ENCODE measurements around the gene NDFIP2.

NDFIP2 gene

DNA sequence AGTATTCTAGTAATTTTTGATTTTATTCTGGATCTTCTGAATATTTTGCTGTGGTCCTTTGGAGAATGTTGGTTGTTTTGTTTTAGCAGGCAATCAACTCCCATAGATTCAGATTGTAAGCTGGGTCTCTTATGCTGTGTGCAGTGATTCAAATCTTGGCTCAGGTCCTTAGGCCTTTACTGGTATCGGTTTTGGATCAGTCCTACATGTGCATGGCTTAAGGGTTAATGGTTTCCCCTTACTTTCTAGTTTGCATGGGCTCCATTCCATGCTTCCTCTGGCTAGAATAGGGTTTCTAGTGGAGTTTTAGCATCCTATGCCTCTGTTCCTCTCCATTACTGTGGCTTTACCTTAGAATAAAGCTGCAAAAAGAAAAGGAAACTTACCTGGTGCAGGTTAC, 16.1 kb downstream of the NDFIP2 start:
- H3K9me3 ChIP-seq (ENCODE audit: control insufficient read depth, low read length), result no peaks in the 10 kb centered on the region
- no peaks in the 10 kb centered on the region for H3K36me3 ChIP-seq (ENCODE audit: control insufficient read depth, insufficient read depth, low read length, severe bottlenecking)
- no peak overlapping the region for H3K9ac ChIP-seq (ENCODE audit: low read length)
- no peak overlapping the region for H3K4me3 ChIP-seq (ENCODE audit: low read length)
- peaks cover 15% of the 10 kb centered on the region for H3K4me1 ChIP-seq (ENCODE audit: control insufficient read depth, insufficient read depth, low read length)
- no peak for DNase-seq (ENCODE audit: low read depth)
- H3K27me3 ChIP-seq (replicated peaks; ENCODE audit: control insufficient read depth, insufficient read depth, low read length), result no peaks in the 10 kb centered on the region

DNA sequence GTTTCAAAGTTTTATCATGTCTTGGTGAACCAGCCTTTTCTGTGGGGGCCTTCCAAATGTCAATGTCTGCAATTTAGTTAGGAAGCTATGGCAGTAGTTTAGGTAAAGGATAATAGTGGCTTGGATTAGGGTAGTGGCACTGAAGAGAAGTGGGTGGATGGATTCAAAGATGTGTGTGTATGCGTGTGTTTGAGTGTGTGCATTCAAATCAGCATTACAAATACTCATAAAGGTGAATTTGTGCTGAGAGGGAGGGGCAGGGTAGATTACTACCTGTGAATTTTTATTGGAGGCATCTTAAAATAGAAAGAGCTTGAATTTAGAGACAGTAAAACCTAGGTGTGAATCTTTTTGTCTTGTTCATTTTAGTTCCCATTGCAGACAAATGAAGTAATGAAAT, 16.9 kb downstream of the NDFIP2 start:
- Histone ChIP-seq H3K4me3 (ENCODE audit: low read length) (no peak overlapping the region), H3K27me3 (replicated peaks; ENCODE audit: control insufficient read depth, insufficient read depth, low read length) (no peaks in the 10 kb centered on the region), H3K9ac (ENCODE audit: low read length) (no peak overlapping the region), H3K36me3 (ENCODE audit: control insufficient read depth, insufficient read depth, low read length, severe bottlenecking) (no peaks in the 10 kb centered on the region), H3K4me1 (ENCODE audit: control insufficient read depth, insufficient read depth, low read length) (peaks cover 8% of the 10 kb centered on the region), H3K9me3 (ENCODE audit: control insufficient read depth, low read length) (no peaks in the 10 kb centered on the region)
- no peak for DNase-seq (ENCODE audit: low read depth)

DNA sequence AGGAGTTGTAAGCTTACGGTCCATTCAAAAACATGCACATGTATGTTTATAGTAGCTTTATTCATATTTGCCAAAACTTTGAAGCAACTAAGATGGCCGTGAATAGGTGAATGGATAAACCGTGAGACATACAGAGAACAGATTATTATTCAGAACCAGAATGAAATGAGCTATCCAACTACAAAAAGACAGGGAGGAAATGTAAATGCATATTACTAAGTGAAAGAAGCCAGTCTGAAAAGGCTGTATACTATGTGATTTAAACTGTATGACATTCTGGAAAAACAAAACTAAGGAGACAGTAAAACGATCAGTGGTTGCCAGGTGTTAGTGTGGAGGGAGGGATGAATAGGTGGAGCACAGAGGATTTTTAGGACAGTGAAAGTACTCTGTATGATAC, 19.9 kb downstream of the NDFIP2 start:
- DNase-seq (ENCODE audit: low read depth), result no peak
- Histone ChIP-seq H3K4me3 (ENCODE audit: low read length) (no peak overlapping the region), H3K9ac (ENCODE audit: low read length) (no peak overlapping the region), H3K27me3 (replicated peaks; ENCODE audit: control insufficient read depth, insufficient read depth, low read length) (no peaks in the 10 kb centered on the region), H3K4me1 (ENCODE audit: control insufficient read depth, insufficient read depth, low read length) (no peaks in the 10 kb centered on the region), H3K9me3 (ENCODE audit: control insufficient read depth, low read length) (no peaks in the 10 kb centered on the region), H3K36me3 (ENCODE audit: control insufficient read depth, insufficient read depth, low read length, severe bottlenecking) (no peaks in the 10 kb centered on the region)

DNA sequence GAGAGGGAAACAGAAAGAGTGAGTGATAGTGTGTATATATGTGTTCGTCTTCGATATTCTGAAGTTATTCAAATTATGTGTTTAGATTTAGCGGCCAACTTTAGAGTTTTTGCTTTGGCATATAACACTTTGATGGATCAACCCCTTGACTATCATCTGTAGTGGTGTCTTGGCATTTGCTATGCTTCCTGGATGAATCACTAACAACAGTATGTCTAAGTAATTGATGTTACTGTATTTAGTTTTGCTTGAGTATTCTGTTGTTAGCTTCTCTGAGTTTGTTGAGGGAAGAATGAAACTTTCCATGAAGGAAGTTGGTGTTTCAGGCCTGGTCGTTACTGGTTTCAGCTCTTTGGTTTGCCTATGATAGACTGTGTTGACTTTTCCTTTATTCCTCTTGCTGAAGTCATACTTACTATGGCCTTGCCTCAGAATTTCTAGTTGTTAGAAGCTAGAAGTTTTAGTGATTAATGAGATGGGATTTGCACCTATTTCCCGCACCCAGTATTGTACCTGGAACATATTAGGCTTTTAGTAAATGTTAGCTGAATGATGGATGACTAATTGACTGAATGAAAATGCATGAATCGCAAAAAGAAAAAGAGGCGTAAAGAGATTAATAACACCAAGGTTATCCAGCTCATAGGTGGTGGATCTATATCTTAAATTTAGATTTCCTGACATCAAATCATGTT, 20.7 kb downstream of the NDFIP2 start:
- Histone ChIP-seq H3K36me3 (ENCODE audit: control insufficient read depth, insufficient read depth, low read length, severe bottlenecking) (no peaks in the 10 kb centered on the region), H3K9me3 (ENCODE audit: control insufficient read depth, low read length) (no peaks in the 10 kb centered on the region), H3K27me3 (replicated peaks; ENCODE audit: control insufficient read depth, insufficient read depth, low read length) (no peaks in the 10 kb centered on the region), H3K4me1 (ENCODE audit: control insufficient read depth, insufficient read depth, low read length) (no peaks in the 10 kb centered on the region), H3K4me3 (ENCODE audit: low read length) (no peak overlapping the region), H3K9ac (ENCODE audit: low read length) (no peak overlapping the region)
- no peak for DNase-seq (ENCODE audit: low read depth)

DNA sequence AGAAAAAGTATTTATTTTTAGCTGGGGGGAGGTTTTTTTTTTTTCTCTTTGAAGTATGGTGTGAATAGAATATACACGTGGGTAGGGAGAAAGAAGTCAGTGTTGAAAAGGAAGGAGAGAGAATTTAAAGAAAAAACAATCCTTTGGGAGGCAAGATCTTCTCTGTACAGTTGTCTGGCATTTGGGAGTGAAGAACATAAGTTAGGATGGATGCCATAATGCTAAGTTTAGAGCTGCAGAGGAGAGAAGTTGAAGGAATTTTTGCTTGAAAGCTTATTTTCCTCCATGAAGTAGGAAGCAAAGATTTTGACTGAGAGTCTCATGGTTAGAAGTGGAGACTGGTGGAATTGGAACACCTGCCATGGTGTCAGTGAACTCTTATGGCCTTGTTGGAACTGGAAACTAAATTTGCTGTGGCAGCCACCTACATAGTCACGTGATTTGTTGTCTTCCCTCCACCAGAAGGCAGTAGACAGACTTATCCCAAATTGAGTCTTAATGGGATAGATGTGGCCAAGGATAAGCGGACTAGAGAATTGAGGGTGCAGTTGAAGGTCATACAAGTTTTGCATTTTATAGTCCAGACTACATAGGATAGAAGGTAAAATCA, 22.0 kb downstream of the NDFIP2 start:
- Histone ChIP-seq H3K27me3 (replicated peaks; ENCODE audit: control insufficient read depth, insufficient read depth, low read length) (no peaks in the 10 kb centered on the region), H3K4me1 (ENCODE audit: control insufficient read depth, insufficient read depth, low read length) (no peaks in the 10 kb centered on the region), H3K4me3 (ENCODE audit: low read length) (no peak overlapping the region), H3K9ac (ENCODE audit: low read length) (no peak overlapping the region), H3K36me3 (ENCODE audit: control insufficient read depth, insufficient read depth, low read length, severe bottlenecking) (no peaks in the 10 kb centered on the region), H3K9me3 (ENCODE audit: control insufficient read depth, low read length) (no peaks in the 10 kb centered on the region)
- DNase-seq (ENCODE audit: low read depth), result no peak

DNA sequence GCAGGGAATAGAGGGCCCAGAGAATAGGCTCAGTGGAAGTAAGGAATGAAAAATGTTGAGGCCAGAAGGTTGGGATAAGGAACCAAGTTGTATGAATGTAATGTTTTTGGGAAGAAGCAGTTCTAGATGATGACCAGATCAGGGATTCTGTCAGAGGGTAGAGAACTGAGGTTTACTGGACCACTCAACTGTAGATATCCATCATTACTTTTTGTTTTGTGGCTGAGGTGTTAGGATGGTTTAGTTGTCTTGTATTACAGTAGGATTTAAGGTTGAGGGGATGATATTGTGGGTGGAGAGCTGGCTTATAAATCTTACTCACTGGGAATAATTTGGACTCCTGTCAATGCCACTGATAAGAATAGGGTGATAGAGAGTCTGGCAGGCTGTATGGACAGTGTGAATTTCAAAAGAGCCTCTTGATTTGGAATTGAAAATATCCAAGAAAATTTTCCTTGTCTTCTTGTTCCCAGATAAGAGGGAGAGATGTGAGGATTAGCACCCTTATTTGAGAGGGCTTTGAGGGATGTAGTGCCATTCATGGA, 22.6 kb downstream of the NDFIP2 start:
- H3K9me3 ChIP-seq (ENCODE audit: control insufficient read depth, low read length), result no peaks in the 10 kb centered on the region
- H3K36me3 ChIP-seq (ENCODE audit: control insufficient read depth, insufficient read depth, low read length, severe bottlenecking), result no peaks in the 10 kb centered on the region
- H3K27me3 ChIP-seq (replicated peaks; ENCODE audit: control insufficient read depth, insufficient read depth, low read length), result no peaks in the 10 kb centered on the region
- no peak overlapping the region for H3K9ac ChIP-seq (ENCODE audit: low read length)
- no peak overlapping the region for H3K4me3 ChIP-seq (ENCODE audit: low read length)
- peaks cover 5% of the 10 kb centered on the region for H3K4me1 ChIP-seq (ENCODE audit: control insufficient read depth, insufficient read depth, low read length)
- DNase-seq (ENCODE audit: low read depth), result no peak

DNA sequence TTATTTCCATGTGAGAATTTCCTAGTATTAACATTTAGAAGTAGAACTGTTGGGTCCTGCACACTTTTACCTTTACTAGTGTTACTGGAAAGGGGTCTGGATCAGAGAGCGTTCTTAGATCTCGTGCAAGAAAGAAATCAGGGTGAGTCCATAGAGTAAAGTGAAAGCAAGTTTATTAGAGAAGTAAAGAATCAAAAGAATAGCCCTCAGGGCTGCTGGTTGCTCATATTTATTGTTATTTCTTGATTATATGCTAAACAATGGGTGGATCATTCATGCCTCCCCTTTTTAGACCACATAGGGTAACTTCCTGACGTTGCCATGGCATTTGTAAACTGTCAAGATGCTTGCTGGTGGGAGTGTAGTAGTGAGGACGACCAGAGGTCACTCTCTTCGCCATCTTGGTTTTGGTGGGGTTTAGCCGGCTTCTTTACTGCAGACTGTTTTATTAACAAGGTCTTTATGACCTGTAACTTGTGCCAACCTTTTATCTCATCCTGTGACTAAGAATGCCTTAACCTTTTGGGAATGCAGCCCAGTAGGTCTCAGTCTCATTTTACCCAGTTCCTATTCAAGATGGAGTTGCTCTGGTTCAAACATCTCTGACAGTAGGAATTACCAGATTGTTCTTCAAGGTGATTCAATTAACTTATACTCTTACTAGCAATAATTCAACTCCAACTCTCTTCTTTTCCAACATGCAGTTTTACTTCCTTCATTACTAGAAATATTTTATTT, 27.4 kb downstream of the NDFIP2 start:
- no peak overlapping the region for H3K4me3 ChIP-seq (ENCODE audit: low read length)
- no peak overlapping the region for H3K9ac ChIP-seq (ENCODE audit: low read length)
- no peak for DNase-seq (ENCODE audit: low read depth)
- peaks cover 8% of the 10 kb centered on the region for H3K4me1 ChIP-seq (ENCODE audit: control insufficient read depth, insufficient read depth, low read length)
- no peaks in the 10 kb centered on the region for H3K27me3 ChIP-seq (replicated peaks; ENCODE audit: control insufficient read depth, insufficient read depth, low read length)
- no peaks in the 10 kb centered on the region for H3K36me3 ChIP-seq (ENCODE audit: control insufficient read depth, insufficient read depth, low read length, severe bottlenecking)
- H3K9me3 ChIP-seq (ENCODE audit: control insufficient read depth, low read length), result no peaks in the 10 kb centered on the region

DNA sequence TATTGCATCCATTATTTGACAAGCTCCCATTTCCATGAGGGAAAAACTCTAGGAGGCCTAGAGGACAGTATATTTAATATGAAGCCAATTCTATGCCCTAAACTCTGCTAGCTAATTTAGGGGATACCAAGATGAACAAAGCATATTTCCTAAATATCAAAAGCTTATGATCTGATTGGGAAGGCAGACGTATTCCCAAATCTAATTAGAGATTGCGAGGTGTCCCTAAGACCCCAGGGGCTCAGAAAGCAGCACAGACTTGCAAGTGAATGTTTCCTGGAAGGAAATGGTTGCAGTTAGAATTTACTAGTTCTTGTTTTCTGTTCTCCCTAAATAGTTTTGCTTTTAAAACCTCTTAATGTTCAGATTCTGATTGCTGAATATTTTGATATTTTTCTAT, 30.7 kb downstream of the NDFIP2 start:
- no peak overlapping the region for H3K9ac ChIP-seq (ENCODE audit: low read length)
- no peak for DNase-seq (ENCODE audit: low read depth)
- peaks cover 8% of the 10 kb centered on the region for H3K4me1 ChIP-seq (ENCODE audit: control insufficient read depth, insufficient read depth, low read length)
- no peaks in the 10 kb centered on the region for H3K36me3 ChIP-seq (ENCODE audit: control insufficient read depth, insufficient read depth, low read length, severe bottlenecking)
- no peak overlapping the region for H3K4me3 ChIP-seq (ENCODE audit: low read length)
- no peaks in the 10 kb centered on the region for H3K9me3 ChIP-seq (ENCODE audit: control insufficient read depth, low read length)
- no peaks in the 10 kb centered on the region for H3K27me3 ChIP-seq (replicated peaks; ENCODE audit: control insufficient read depth, insufficient read depth, low read length)

DNA sequence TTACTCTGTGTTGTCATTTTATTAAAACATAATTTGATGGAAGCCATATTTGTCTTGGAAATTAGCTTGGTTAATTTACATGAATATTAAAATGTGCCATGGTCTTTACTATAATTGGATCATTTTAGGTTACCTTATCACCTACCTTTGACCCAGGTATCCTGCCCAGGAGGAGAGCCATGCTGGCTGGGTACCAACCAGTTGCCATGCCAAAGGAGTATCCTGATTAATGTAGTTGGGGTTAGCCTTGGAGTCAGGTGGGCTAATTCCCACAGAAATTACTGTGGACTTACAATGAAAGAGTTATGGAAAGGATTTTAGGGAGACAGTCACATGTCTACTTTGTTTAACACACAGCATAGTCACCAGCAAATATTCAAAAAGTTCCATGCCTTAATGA, 32.0 kb downstream of the NDFIP2 start:
- Histone ChIP-seq H3K27me3 (replicated peaks; ENCODE audit: control insufficient read depth, insufficient read depth, low read length) (no peaks in the 10 kb centered on the region), H3K4me1 (ENCODE audit: control insufficient read depth, insufficient read depth, low read length) (peaks cover 8% of the 10 kb centered on the region), H3K4me3 (ENCODE audit: low read length) (no peak overlapping the region), H3K9me3 (ENCODE audit: control insufficient read depth, low read length) (no peaks in the 10 kb centered on the region), H3K36me3 (ENCODE audit: control insufficient read depth, insufficient read depth, low read length, severe bottlenecking) (no peaks in the 10 kb centered on the region), H3K9ac (ENCODE audit: low read length) (no peak overlapping the region)
- DNase-seq (ENCODE audit: low read depth), result no peak

DNA sequence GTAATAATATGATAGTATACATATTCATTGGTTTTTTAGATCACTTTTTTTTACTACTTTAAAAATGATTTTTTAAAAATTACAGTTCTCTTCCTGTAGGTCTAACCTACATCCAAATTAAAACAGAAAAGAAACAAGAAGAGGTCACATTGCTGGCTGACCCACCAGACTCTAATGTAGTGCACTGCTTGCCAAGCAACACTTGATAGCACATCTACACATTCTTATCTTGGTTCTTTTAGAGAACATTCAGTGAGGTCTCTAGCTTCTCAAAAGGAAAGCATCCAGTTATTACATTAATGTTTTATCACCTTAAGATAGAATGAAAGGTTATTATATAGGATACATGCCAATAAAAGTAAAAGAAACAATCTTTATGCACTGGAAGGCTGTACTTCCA, 35.6 kb downstream of the NDFIP2 start:
- Histone ChIP-seq H3K9me3 (ENCODE audit: control insufficient read depth, low read length) (no peaks in the 10 kb centered on the region), H3K36me3 (ENCODE audit: control insufficient read depth, insufficient read depth, low read length, severe bottlenecking) (peaks cover 8% of the 10 kb centered on the region), H3K27me3 (replicated peaks; ENCODE audit: control insufficient read depth, insufficient read depth, low read length) (no peaks in the 10 kb centered on the region), H3K9ac (ENCODE audit: low read length) (no peak overlapping the region), H3K4me1 (ENCODE audit: control insufficient read depth, insufficient read depth, low read length) (no peaks in the 10 kb centered on the region), H3K4me3 (ENCODE audit: low read length) (no peak overlapping the region)
- DNase-seq (ENCODE audit: low read depth), result no peak

DNA sequence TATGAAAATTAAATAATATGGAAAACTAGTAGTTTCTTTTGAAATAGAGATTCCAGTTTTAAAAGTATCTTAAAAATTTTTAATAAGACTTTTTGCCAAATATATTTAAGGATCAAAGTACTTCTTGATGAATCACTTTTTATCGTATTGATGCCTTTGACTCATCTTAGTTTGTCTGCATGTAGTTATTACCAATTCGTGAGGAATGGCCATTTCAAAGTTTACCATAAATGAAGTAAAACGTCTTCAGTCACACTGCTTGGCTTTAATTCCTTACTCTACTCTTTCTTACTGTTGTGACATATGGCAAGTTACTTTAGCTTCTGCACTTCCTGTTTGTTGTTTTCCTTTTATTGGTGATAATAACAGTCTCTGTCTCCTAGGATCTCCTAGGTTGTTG, 38.3 kb downstream of the NDFIP2 start:
- Histone ChIP-seq H3K27me3 (replicated peaks; ENCODE audit: control insufficient read depth, insufficient read depth, low read length) (no peaks in the 10 kb centered on the region), H3K4me1 (ENCODE audit: control insufficient read depth, insufficient read depth, low read length) (no peaks in the 10 kb centered on the region), H3K4me3 (ENCODE audit: low read length) (no peak overlapping the region), H3K9me3 (ENCODE audit: control insufficient read depth, low read length) (no peaks in the 10 kb centered on the region), H3K36me3 (ENCODE audit: control insufficient read depth, insufficient read depth, low read length, severe bottlenecking) (peaks cover 28% of the 10 kb centered on the region), H3K9ac (ENCODE audit: low read length) (no peak overlapping the region)
- no peak for DNase-seq (ENCODE audit: low read depth)
